ENCODE measurements around the gene ENKD1. TPM values are rescaled to one million over a fixed set of nuclear protein-coding genes. Genes with fewer than 3 reads are reported as not detected.

ENKD1 gene
- total RNA-seq, 1 experiment from 2014 or later = 22.6 TPM

GRCh38 chr16:67613808-67614207 lies 52.7 kb downstream of the ENKD1 start:
- CTCF ChIA-PET = interaction anchor here (0.6 kb wide), 1 partner anchor 78 kb away, joined by 6 read pairs; no protein-coding TSS in a partner anchor
- peak; percentile 7 for DNase-seq
- H3K27ac Mint-ChIP-seq (ENCODE audit: unreplicated experiment) = no peak overlapping the region
- no peaks in the 10 kb centered on the region for H3K27me3 Mint-ChIP-seq (ENCODE audit: unreplicated experiment)
- intact Hi-C loops (cut with micrococcal nuclease; ENCODE audit: unreplicated experiment) = no loop called here
- H3K4me3 Mint-ChIP-seq (ENCODE audit: low read depth, unreplicated experiment) = no peak overlapping the region
- TF ChIP-seq CTCF (IDR thresholded peaks at IDR 0.05; ENCODE audit: unreplicated experiment) = no peak
- peaks cover 58% of the 10 kb centered on the region for H3K36me3 Mint-ChIP-seq (ENCODE audit: insufficient read depth, unreplicated experiment)
- H3K9me3 Mint-ChIP-seq (ENCODE audit: low read depth, unreplicated experiment) = no peaks in the 10 kb centered on the region
- BruUV-seq (replicated peaks) = no TSS peak
- H3K4me1 Mint-ChIP-seq (ENCODE audit: low read depth, unreplicated experiment) = no peaks in the 10 kb centered on the region

Other genes with a start within 250 kb of the ENKD1 start
- gene HSD11B2, start 235.6 kb downstream of the ENKD1 start, total RNA-seq (2022) = 10.2 and 10.8 TPM in 2 replicates
- 85.3 and 91.0 TPM in 2 replicates for gene ATP6V0D1, start 185.6 kb downstream of the ENKD1 start, total RNA-seq (2022)
- not detected in 2 replicates for gene AGRP, start 183.2 kb downstream of the ENKD1 start, total RNA-seq (2022)
- 59.0 and 71.6 TPM in 2 replicates for gene RIPOR1, start 137.9 kb downstream of the ENKD1 start, total RNA-seq (2022)
- gene CTCF, start 104.2 kb downstream of the ENKD1 start, total RNA-seq (2022) = 50.9 and 52.1 TPM in 2 replicates
- 4.4 and 4.9 TPM in 2 replicates for gene CARMIL2, start 21.6 kb downstream of the ENKD1 start, total RNA-seq (2022)
- 44.0 and 49.9 TPM in 2 replicates for gene ACD, start 6.5 kb downstream of the ENKD1 start, total RNA-seq (2022)
- 9.5 and 12.3 TPM in 2 replicates for gene PARD6A, start 5.8 kb downstream of the ENKD1 start, total RNA-seq (2022)
- 0.66 and 0.68 TPM in 2 replicates for gene C16orf86, start 64 bp upstream of the ENKD1 start, total RNA-seq (2022)
- gene GFOD2, start 52.6 kb upstream of the ENKD1 start, total RNA-seq (2022) = 23.9 and 25.6 TPM in 2 replicates
- 25.5 and 28.2 TPM in 2 replicates for gene RANBP10, start 139.8 kb upstream of the ENKD1 start, total RNA-seq (2022)
- gene TSNAXIP1, start 140.1 kb upstream of the ENKD1 start, total RNA-seq (2022) = 1.0 and 1.3 TPM in 2 replicates
- gene THAP11, start 175.6 kb upstream of the ENKD1 start, total RNA-seq (2022) = 38.3 and 39.1 TPM in 2 replicates
- 210 and 224 TPM in 2 replicates for gene NUTF2, start 180.2 kb upstream of the ENKD1 start, total RNA-seq (2022)
- 46.8 and 54.3 TPM in 2 replicates for gene CENPT, start 180.9 kb upstream of the ENKD1 start, total RNA-seq (2022)
- gene EDC4, start 206.3 kb upstream of the ENKD1 start, total RNA-seq (2022) = 85.8 and 88.1 TPM in 2 replicates
- gene NRN1L, start 218.1 kb upstream of the ENKD1 start, total RNA-seq (2022) = not detected in 2 replicates
- 41.7 and 49.4 TPM in 2 replicates for gene PSKH1, start 226.5 kb upstream of the ENKD1 start, total RNA-seq (2022)